IPS-18c (cell line): ENCODE measurements around the gene KRTAP10-3.
"Not testable (repeated sequence)": the region's sequence is repeated elsewhere in the genome, so short reads cannot be mapped to it uniquely, and the experiment has no call there.

Source experiments
- H3K4me3 ChIP-seq: 2 replicates; pipeline ENCODE4 v1.7.0; 2013; ENCODE audit warnings: low read depth, mild to moderate bottlenecking, low read length, moderate library complexity; ENCODE audit not compliant: insufficient read depth
- H3K9me3 ChIP-seq: one replicate; pipeline ENCODE4 v1.6.1; 2013; ENCODE audit warnings: mild to moderate bottlenecking, low read length, moderate library complexity; ENCODE audit not compliant: control insufficient read depth, insufficient read depth

The KRTAP10-3 gene

GRCh38 chr21:44592446-44593311, 34.1 kb upstream of the KRTAP10-3 start, which contains the start of gene KRTAP10-6:
Gene KRTAP10-6, minus strand, starts transcription at chr21:44592505. Its CDS starts 21 bp downstream, at chr21:44592484.
- H3K4me3 ChIP-seq: no peak within 1 kb of the TSS
- H3K9me3 ChIP-seq: no peaks in the 10 kb centered on the region

- not testable (repeated sequence) for H3K9me3 ChIP-seq, H3K4me3 ChIP-seq
Observed at GRCh38 chr21:44591801-44592130, 33.2 kb upstream of the KRTAP10-3 start.

GRCh38 chr21:44590897-44591800, 32.6 kb upstream of the KRTAP10-3 start:
- not testable (repeated sequence) for H3K4me3 ChIP-seq, H3K9me3 ChIP-seq

GRCh38 chr21:44590311-44590721, 31.7 kb upstream of the KRTAP10-3 start:
- Histone ChIP-seq H3K9me3 (no peaks in the 10 kb centered on the region), H3K4me3 (no peak overlapping the region)

GRCh38 chr21:44589586-44590305, 31.2 kb upstream of the KRTAP10-3 start:
- H3K9me3 ChIP-seq: no peaks in the 10 kb centered on the region
- no peak overlapping the region for H3K4me3 ChIP-seq

- Histone ChIP-seq H3K9me3 (no peaks in the 10 kb centered on the region), H3K4me3 (no peak overlapping the region)
Observed at GRCh38 chr21:44589094-44589493, 30.5 kb upstream of the KRTAP10-3 start.

- no peak overlapping the region for H3K4me3 ChIP-seq
Observed at GRCh38 chr21:44585892-44586291, 27.3 kb upstream of the KRTAP10-3 start.

GRCh38 chr21:44583800-44584147, 25.2 kb upstream of the KRTAP10-3 start:
- H3K4me3 ChIP-seq: no peak overlapping the region
- H3K9me3 ChIP-seq: no peaks in the 10 kb centered on the region

More at GRCh38 chr21:44585892-44586291, 27.3 kb upstream of the KRTAP10-3 start:
- no peaks in the 10 kb centered on the region for H3K9me3 ChIP-seq

GRCh38 chr21:44583089-44583799, 24.6 kb upstream of the KRTAP10-3 start:
- H3K9me3 ChIP-seq: peaks cover 2% of the 10 kb centered on the region
- no peak overlapping the region for H3K4me3 ChIP-seq

GRCh38 chr21:44582055-44582454, 23.5 kb upstream of the KRTAP10-3 start:
- H3K9me3 ChIP-seq: peaks cover 5% of the 10 kb centered on the region
- H3K4me3 ChIP-seq: no peak overlapping the region

GRCh38 chr21:44581158-44581557, 22.6 kb upstream of the KRTAP10-3 start:
- H3K9me3 ChIP-seq: peaks cover 5% of the 10 kb centered on the region

GRCh38 chr21:44580231-44580821, 21.7 kb upstream of the KRTAP10-3 start, which contains the start of gene KRTAP10-5:
Gene KRTAP10-5, minus strand, starts transcription at chr21:44580604. Its CDS starts 26 bp downstream, at chr21:44580578.
- H3K9me3 ChIP-seq: not testable (repeated sequence)

More at GRCh38 chr21:44581158-44581557, 22.6 kb upstream of the KRTAP10-3 start:
- H3K4me3 ChIP-seq: no peak overlapping the region

GRCh38 chr21:44579833-44580144, 21.2 kb upstream of the KRTAP10-3 start:
- peaks cover 5% of the 10 kb centered on the region for H3K9me3 ChIP-seq
- no peak overlapping the region for H3K4me3 ChIP-seq

More at GRCh38 chr21:44580231-44580821, 21.7 kb upstream of the KRTAP10-3 start, which contains the start of gene KRTAP10-5:
- H3K4me3 ChIP-seq: not testable (repeated sequence)

- Histone ChIP-seq H3K9me3 (peaks cover 5% of the 10 kb centered on the region), H3K4me3 (no peak overlapping the region)
Observed at GRCh38 chr21:44579056-44579832, 20.6 kb upstream of the KRTAP10-3 start.

- Histone ChIP-seq H3K9me3 (peaks cover 5% of the 10 kb centered on the region), H3K4me3 (no peak overlapping the region)
Observed at GRCh38 chr21:44578371-44579055, 19.9 kb upstream of the KRTAP10-3 start.
